NCI-H526 (cell line): ENCODE data around the gene NTN1.

Experiments
- DNase-seq, 2 experiments: peaks; one replicate each; lab custom pipeline; 2025; lab: John Stamatoyannopoulos, UW

The NTN1 gene

DNA sequence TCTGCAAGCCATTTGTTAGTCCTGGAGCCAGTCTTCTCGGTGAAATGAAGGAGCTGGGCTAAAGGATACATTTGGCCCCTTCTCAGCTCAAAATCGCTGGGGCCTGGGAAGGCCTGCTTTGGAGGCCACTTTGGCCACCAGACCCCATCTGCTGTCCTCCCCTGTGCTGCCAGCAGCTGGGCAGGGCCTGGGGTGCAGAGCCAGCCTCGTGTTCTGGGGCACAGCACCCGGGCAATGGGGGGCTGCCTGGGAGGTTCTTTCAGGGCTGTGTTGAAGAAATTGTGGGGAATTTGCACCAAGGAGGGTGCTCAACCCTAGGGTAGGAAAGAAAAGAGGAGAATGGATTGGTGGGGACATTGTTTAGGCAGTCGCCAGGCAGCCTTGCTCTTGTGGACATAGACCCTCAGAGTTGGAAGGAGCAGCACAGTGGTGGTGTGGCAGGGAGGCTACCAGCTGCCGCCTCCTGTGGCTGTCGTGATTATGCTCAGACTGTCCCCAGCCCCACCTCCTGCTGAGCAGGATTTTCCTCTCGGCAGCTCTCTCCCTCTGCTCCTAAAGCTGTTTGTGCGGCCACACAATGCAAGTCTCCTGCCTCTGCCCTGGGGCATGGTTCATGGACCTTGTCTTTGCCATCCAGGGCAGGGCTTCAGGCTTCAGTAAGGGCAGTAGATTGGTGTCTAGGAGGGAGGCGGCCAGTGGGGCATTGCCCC lies 174.8 kb downstream of the NTN1 start:
- peak in 1 of 2 experiments; percentile 40 for DNase-seq

GRCh38 chr17:9199571-9200551 lies 178.6 kb downstream of the NTN1 start:
- peak in 1 of 2 experiments; percentile 3 for DNase-seq

- peak in 1 of 2 experiments; percentile 47 for DNase-seq
Measured at GRCh38 chr17:9200699-9201359, 179.5 kb downstream of the NTN1 start.

GRCh38 chr17:9202532-9202931 lies 181.2 kb downstream of the NTN1 start:
- no peak for DNase-seq

GRCh38 chr17:9203771-9204425 lies 182.6 kb downstream of the NTN1 start:
- DNase-seq, result no peak

DNA sequence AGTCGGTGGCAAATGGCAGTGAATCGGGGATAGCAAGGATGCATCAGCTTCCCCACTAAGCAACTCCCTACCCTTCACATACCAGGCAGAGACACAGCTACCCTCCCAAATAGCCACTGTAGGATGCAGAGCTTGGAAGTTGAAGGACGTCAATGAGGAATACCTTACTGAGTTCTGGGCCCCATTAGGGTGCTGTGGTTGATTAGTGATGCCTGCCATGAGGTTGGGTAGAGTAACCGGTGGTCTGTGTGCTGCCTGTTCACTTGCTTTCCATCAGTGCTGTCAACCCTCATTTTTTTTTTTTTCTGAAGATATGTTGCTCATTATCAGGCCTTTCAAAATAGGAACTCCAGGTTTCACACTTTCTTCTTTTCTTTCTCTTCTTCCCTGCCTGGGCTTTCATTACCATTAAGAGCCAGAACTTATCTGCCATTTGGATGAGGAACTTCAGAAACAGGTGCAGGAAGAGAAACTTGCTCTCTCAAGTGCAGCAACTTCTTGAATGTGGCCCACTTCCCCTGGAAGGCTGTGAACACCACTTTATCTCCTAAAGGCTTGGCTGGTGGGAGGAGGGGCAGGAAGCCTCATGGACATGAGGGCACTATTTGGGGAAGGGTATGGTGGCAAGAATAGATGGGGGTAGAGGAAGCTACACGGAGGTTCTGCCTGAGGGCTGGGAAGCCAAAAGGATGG lies 183.5 kb downstream of the NTN1 start:
- no peak for DNase-seq

DNA sequence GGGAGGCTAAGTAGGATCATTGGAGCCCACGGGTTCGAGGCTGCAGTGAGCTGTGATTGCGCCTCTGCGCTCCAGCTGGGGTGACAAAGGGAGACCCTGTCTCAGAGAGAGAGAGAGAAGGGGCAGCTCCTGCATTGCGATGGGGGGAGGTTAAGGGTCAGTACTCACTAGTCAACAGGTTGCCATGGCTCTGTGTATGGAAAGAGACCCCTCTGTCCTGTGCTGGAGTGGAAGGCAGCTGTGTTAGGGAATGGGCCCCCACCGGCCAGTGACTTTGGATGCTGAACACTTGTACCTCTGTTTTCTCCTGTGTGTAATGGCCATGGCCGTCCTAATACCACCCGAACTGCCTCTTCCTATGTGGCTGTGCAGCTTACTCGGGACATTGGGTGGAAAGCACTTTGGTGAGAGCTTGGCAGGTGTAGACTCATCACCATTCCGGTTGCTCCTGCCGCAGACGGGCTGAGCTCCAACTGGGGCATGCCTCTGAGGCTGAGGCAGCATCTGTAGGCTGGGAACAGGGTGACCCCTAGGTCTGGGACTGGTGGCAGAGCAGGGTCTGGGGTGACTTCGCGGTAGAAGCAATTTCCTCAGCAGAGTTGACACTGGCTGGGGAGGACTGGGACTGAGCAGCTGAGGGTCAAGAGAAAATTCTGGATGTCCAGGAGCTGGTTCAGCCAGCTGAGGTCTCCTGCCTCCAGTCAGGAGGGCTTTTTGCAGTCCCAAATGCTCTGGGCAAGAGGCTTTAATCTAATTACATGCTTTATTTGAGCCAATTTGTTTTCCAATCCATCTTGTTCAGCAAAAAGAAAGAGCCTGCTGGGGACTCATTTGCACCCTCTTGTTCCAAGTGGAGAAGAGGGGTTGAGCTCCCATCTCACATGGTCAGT lies 184.5 kb downstream of the NTN1 start:
- DNase-seq, result no peak

DNA sequence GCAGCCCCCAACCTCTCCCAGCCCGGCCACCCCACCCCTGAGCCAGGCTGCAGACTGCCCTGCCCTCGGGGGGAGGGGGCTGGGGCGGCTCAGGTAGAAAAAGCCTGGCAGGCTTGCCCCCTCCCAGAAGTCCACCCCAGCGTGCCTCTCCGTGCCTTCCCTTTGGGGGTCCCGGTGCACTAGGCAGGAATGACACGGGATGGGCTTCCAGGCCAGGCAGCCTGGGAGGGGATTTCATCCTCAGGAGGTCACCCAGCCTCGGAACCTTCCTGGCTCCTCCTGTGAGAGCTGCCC lies 185.0 kb downstream of the NTN1 start:
- no peak for DNase-seq

DNA sequence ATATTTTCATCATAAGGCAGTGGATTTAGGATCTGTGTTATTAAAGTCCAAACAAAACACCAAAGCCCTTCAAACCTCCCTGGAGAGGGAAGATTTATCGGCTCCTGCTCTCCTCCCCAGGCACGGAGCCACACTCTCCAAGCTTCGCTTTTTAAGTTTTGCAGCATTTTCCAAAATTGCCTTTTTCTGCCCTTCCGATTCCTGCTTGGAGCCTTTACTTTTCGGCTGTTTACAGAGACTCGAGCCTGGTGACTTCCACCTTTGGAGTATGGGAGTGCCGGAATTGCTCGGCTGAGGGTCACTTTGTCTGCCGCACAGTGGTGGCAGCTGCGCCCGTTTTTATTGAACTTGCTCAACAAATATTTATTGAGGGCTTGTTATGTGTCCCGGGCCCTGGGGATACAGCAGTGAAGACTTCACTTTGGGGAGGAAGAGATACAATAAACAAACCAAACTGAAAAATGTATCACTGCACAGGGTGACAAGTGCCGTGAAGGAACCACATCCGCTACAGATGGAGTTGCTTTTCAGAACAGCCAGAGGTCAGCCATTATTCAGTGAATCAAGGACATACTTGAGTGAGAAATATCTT lies 185.5 kb downstream of the NTN1 start:
- DNase-seq, result no peak

DNA sequence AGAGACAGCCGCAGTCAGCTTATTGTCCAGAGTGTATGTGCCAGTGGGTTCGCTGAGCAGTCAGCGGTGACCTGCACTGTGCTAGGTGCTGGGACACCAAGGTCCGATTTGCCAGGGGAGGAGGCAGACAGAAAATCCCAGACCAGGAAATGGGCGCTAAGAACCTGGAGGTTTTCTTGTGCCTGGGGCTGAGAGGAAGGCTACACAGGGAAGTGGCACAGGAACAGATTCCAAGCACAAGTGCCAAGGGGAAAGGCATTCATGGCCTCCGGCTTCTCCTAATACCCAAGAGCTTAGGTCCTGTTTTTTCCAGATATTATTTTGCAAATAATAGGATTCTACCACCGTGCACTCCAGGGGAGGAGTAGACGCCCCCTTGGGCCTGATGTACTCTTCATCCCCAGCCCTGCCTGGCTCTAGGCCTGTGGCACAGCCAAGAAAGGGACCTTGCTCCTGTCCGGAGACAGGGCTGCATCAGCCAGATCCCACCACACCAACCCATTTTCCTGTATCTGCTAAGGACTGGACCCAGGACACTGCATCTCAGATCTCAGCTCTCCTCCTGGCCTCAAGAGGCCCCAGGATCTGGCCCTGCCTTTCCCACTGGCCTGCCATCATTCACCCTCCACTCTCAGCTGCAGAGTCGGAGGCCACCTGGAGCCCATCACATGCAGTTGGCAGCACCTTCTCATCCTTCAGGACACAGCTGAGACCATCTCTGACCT lies 187.2 kb downstream of the NTN1 start:
- no peak for DNase-seq

GRCh38 chr17:9209347-9209746 lies 188.0 kb downstream of the NTN1 start:
- DNase-seq, result no peak

- DNase-seq, result no peak
Measured at GRCh38 chr17:9209781-9210370, 188.6 kb downstream of the NTN1 start.

GRCh38 chr17:9211133-9211765 lies 189.9 kb downstream of the NTN1 start:
- no peak for DNase-seq

DNA sequence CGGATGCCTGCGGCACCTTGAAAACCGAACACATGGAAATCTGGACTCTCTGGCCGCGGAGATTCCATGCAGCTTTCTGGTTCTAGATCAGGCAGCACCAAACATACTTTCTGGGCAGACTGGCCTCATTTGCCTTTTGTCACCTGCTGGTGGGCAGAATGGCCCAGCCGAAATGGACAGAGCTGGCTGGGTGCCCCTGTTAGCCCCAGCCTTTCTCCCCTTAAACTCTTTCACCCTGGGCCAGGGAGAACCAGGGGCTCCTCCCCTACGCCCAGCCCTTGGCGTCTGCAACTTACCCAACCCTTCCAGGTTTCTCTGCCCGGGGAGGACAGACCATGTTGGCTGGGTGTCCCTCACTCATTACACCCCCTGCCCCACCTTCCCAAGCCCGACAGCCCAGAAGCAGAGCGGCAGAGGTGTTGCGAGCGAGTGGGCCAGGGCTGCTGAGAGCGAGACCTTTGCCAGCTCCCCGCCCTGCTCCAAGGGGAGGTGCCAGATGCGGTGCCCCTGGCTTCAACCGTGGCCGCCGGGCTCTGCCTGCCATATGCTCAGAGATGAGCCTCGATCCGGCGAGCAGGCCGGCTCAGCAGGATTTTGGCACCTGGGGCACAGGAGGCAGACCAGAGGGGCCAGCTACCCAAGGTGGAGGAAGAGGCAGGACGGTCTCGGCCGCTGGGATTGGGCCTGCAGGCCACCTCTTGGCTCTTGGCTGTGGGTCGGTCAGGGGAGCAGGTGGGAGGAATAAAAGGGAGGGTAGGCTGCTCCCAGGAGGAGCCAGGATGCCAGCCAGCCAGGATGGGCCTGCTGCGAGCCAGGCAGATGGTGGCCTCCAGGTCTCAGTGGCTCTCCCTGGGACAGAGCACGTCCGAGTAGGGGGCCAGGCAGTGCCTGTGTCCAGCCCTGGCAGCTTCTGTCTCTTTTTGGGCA lies 191.3 kb downstream of the NTN1 start:
- DNase-seq, result no peak

DNA sequence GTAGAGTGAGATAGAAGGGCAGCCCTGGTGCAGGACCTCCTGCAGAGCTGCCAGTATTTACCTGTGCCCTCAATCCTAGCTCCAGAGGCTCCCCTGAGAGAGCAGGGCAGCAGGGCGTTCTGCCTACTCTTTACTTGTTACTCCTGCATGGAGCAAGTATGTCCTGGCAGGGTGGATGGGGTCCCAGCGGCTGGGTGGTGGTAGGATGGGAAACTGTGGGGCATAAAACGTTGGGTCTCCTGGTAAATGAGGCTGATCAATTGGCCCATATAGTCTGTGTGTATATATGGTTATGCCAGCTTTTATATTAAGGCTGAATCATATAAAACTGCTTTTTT lies 192.0 kb downstream of the NTN1 start:
- no peak for DNase-seq

- DNase-seq, result no peak
Measured at GRCh38 chr17:9215465-9215864, 194.2 kb downstream of the NTN1 start.

- DNase-seq, result no peak
Measured at GRCh38 chr17:9217151-9218056, 196.1 kb downstream of the NTN1 start.
